D721Med (cell line): ENCODE measurements around the gene AHCYL2.

Experiments used
- DNase-seq: peaks from one replicate; pipeline ENCODE4 v3.0.0; 2011; ENCODE audit warnings: low spot score; ENCODE audit not compliant: insufficient read length
- FAIRE-seq: peaks from 2 replicates; lab custom pipeline; 2011; peaks lifted over from hg19 to GRCh38; lab: Jason Lieb, UNC
- TF ChIP-seq, protein P1 (sequence below): IDR thresholded peaks from 2 replicates; pipeline ENCODE4 v1.5.1; 2012; ENCODE audit warnings: mild to moderate bottlenecking, control low read depth; ENCODE audit not compliant: insufficient read depth; ENCODE audit errors: missing control alignments

AHCYL2 gene

GRCh38 chr7:129453510-129454248 is 228.8 kb downstream of the AHCYL2 start:
- TF ChIP-seq, protein P1, sequence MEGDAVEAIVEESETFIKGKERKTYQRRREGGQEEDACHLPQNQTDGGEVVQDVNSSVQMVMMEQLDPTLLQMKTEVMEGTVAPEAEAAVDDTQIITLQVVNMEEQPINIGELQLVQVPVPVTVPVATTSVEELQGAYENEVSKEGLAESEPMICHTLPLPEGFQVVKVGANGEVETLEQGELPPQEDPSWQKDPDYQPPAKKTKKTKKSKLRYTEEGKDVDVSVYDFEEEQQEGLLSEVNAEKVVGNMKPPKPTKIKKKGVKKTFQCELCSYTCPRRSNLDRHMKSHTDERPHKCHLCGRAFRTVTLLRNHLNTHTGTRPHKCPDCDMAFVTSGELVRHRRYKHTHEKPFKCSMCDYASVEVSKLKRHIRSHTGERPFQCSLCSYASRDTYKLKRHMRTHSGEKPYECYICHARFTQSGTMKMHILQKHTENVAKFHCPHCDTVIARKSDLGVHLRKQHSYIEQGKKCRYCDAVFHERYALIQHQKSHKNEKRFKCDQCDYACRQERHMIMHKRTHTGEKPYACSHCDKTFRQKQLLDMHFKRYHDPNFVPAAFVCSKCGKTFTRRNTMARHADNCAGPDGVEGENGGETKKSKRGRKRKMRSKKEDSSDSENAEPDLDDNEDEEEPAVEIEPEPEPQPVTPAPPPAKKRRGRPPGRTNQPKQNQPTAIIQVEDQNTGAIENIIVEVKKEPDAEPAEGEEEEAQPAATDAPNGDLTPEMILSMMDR: no peak
- FAIRE-seq (no peak), DNase-seq (no peak)

GRCh38 chr7:129454249-129454551 is 229.4 kb downstream of the AHCYL2 start:
- TF ChIP-seq, protein P1: no peak
- no peak for FAIRE-seq
- DNase-seq: no peak

DNA sequence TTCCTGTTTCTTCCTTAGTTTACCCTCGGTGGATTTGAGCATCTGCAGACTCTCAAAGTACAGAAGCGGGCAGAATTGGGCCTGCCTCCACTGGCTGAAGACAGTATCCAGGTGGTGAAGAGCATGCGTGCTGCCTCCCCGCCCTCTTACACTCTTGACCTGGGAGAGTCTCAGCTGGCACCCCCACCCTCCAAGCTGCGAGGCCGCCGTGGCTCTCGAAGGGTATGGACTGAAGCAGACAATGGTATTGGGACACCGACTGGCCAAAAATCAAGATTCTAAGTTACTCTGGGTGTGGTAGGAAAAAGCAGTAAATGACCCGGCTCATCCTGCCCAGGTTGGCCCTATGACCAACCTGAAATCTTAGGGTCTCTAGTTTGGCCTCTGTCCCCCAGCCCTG is 231.6 kb downstream of the AHCYL2 start:
- TF ChIP-seq, protein P1: no peak
- FAIRE-seq (no peak), DNase-seq (no peak)

DNA sequence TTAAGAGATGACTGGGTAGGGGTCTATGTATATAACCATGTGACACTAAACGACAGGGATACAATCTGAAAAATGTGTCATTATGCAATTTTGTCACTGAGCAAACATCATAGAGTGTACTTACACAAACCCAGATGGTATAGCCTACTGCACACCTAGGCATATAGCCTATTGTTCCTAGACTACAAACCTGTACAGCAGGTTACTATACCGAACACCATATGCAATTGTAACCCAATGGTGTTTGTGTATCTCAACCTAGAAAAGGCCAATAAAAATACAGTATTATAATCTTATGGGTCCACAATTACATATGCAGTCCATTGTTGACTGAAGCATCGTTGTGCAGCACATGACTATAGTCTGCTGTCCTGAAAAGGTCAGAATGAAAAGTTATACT is 232.3 kb downstream of the AHCYL2 start:
- DNase-seq: no peak
- TF ChIP-seq, protein P1: no peak
- FAIRE-seq: no peak

- no peak for DNase-seq
- no peak for FAIRE-seq
- TF ChIP-seq, protein P1: no peak
Measured at GRCh38 chr7:129458171-129458570, 233.3 kb downstream of the AHCYL2 start.

GRCh38 chr7:129461809-129462208 is 237.0 kb downstream of the AHCYL2 start:
- FAIRE-seq (no peak), DNase-seq (no peak)
- TF ChIP-seq, protein P1: no peak

GRCh38 chr7:129462420-129462819 is 237.6 kb downstream of the AHCYL2 start:
- DNase-seq (no peak), FAIRE-seq (no peak)
- TF ChIP-seq, protein P1: no peak
